Cardiac septum (tissue), 1 donor: ENCODE measurements around the gene BCDIN3D. TPM values are rescaled to one million over a fixed set of nuclear protein-coding genes. Genes with fewer than 3 reads are reported as not detected.

Experiments used
- DNase-seq: peaks from one replicate; pipeline ENCODE4 v3.0.0-alpha.2; 2020; ENCODE audit warnings: low spot score
- intact Hi-C: fragments of 100-400 bp; cut with DNase I; formaldehyde crosslinking; loops from one replicate; pipeline ENCODE4 v1.14.0; 2022
- total RNA-seq: library from RNA; stranded (reverse); fragmentation: NEBNext Ultra II Directional; extraction: Animal tissue kit (Norgen Biotek cat#: 25700); gene quantifications from one replicate; pipeline ENCODE4 v1.2.1, GENCODE V29; 2021
- donor health status: DM: no; HTN: no; CAD: no.

BCDIN3D gene
- total RNA-seq, 1 donor from 2014 or later = 2.6 TPM

DNA sequence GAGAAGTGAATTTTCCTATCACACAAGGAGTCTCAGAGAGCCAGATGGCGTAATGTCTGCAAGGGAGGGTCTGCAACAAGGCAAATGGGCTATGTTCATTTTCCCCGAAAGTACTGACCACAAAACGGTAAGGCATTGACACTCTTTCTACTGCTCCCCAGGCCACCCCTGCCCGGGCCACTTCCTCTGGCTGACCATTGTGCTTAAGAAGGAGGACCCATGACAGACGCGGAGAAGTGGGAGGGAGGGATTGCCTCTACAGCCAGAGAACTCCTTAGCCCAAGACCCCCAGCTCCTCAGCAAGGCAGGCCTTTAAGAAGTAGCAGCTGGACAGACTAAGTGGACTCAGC is 15.9 kb downstream of the BCDIN3D start:
- intact Hi-C loops = loop anchor here (2.0 kb wide), 1 partner anchor 18 kb away; no protein-coding TSS in a partner anchor
- DNase-seq = no peak

DNA sequence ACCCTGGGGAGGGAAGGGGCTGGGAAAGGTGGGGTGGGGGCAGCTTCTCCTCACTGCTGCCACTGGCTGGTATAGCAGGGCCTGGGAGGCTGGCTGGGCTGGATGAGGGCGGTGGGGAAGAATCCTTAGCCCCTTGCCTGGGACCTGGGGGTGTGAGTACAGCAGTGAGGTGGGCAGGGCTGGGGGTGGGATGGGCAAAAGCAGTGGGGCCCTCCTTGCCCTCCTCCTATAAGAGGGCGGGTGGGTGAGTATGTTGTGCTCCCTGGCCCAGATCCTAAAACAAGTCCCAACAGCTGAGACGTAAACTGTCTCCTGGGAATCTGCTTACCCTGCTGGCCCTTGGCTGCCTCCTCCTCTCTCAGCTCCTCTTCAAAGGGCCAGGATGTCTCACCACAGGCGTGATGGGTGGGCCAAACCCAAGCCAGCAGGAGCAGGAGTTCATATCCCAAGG is 16.9 kb downstream of the BCDIN3D start:
- intact Hi-C loops = loop anchor here (2.0 kb wide), 1 partner anchor 17 kb away; no protein-coding TSS in a partner anchor
- no peak for DNase-seq

DNA sequence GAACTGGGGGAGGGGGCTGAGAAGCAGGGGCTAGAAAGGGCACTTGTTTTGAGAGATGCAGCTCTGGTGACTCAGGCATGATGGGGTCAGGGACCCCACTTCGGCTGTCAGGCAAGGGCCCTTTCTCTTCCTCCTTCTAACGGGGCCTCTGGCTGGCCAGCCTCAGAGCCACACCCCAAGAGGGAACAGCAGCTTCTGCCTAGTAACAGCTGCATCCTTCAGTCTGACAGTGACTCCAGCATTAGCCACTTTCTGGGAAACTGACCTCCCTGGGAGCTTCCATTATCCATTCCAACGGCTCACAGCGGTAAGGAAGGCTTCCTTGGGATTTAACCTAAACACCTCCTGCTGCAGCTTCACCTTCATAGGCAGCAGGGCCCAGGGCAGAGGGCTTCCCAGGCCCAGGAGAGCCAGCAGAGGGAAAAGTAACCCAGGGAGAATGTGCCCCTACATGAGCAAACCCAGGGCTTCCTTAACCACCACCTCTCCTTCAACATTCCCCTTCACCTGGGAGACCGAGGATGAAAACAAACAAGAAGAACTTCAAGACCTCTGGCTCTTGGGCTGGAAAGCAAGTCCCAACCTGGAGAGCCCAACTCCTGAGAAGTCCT is 17.4 kb downstream of the BCDIN3D start:
- DNase-seq = no peak
- intact Hi-C loops = no loop called here

DNA sequence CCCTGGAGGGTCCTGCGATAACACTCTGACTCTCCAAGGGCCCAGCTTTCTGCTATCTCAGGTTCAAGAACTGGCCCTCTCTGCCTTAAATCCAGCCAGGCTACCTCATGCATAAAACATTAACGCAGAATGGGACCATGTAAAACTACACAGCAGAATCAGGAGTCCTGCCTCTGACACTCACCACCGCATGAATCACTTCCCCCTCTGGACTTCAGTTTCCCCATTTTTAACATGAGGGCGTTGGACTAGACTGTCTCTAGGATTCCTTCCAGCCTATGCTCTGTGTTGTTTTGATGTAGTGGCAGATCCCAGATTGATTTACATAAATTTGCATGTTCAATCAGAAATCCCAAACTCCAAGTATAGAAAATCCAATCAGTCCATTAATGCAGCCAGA is 18.0 kb downstream of the BCDIN3D start:
- intact Hi-C loops = no loop called here
- no peak for DNase-seq

DNA sequence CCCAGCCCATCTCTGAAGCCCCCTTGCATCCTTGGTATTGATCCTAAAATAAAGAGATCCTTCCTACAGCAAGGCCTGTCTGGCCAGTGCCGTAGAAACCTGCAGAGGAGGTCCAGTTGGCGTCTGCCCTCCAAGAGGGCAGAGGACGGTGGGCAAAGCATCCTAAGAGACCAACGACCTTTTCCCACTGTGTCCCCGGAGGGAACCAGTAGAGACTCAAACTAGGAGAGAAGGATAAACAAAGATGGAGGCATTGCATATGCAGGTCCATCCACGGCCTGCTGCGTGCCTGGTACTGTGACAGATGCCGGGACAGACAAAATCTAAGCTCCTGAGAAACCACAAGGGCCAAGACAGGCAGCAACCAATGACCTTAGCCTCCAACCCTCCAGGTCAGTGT is 18.5 kb downstream of the BCDIN3D start:
- intact Hi-C loops = no loop called here

DNA sequence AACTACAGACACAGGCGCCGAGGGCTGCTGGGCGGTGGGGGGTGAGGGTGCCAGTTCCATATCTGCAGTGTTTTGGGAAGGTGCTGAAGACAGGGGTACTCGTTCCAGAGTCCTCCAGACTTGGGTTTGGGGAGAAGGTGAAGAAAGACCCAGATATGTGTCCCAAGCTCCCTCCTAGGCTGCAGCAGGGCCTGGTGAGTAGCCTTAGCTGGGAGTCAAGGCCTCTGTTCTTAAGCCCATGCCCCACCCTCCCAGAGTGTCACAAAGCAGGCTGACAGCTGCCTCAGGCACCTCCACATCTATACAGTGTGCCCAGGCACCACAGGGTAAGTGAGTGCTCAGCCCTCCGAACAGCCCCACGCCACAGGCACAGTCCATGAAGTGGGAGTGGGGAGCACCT is 19.0 kb downstream of the BCDIN3D start:
- no peak for DNase-seq
- intact Hi-C loops = no loop called here

More for the DNA sequence above, 18.5 kb downstream of the BCDIN3D start:
- no peak for DNase-seq

DNA sequence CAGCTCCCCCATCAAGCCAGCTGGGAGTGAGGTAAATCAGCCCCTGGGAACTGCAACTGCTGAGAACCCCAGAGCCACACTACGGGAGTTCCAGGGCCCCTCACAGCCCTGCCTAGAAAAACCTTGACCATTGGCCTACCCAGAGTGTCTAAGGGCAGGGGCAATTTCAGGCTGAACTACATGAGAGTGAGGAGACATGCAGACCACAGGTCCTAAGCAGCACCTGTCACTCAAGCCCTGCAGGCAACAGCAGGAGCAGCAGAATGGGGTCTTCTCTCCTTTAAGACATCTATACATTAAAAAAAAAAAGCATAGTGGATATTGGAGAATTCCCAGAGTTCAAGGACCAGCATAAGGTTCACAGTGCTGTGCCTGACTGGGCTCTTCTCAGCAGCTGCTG is 19.6 kb downstream of the BCDIN3D start:
- intact Hi-C loops = no loop called here

DNA sequence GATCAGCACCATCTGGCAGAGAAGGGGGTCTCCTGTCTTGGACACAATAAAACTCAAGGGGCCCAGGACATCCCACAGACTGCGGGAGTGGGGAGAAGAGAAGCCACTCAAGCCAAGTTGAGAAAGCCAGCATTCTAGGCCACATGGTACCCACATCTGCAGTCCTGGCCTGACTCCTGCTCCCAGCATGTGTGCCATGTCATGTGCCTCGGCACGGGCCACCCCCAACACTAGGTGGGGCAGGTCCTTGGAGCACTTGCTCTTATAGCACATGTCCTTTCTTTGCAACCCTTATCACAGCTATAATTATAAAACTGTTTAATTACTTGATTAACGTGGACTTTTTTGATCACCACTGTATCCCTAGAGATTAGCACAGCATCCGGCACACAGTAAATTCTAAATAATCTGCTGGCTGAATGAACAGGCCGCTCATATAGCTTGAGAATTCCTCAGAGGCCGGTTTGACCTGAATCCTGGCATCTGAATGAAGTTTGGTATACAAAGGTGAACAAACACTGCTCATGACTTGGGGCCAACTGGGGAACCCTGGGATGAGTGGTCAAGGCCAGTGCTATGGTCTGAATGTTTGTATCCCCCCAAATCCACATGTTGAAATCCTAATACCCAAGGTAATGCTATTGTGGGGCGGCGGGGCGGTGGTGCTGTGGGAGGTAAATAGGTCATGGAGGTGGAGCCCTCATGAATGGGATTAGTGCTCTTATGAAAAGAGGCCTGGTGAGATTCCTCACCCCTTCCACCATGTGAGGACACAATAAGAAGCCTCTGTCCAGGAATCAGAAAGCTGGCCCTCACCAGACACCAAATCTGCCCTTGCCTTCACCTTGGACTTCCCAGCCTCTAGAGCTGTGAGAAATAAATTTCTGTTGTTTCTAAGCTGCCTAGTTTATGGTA is 21.3 kb downstream of the BCDIN3D start:
- intact Hi-C loops = no loop called here
- DNase-seq = no peak

More for the DNA sequence above, 19.6 kb downstream of the BCDIN3D start:
- no peak for DNase-seq

DNA sequence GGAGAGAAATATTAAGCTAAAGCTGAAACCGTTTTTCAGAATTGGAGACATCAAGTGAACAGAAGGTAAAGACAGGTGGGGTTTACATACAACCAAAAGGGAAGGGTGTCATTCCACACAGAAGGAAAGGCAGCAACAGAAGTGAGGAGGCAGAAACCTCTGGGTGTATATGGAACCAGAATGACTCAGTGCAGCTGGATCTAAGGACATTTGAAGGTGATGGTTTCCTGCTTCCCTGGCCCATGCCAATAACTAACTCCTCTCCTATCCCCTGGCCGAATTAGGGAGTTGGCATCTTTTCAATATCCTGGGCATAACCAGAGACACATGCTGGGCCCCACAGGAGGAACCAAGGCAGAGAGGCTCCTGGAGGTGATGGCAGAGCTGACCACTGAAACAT is 23.1 kb downstream of the BCDIN3D start:
- no peak for DNase-seq
- intact Hi-C loops = no loop called here

DNA sequence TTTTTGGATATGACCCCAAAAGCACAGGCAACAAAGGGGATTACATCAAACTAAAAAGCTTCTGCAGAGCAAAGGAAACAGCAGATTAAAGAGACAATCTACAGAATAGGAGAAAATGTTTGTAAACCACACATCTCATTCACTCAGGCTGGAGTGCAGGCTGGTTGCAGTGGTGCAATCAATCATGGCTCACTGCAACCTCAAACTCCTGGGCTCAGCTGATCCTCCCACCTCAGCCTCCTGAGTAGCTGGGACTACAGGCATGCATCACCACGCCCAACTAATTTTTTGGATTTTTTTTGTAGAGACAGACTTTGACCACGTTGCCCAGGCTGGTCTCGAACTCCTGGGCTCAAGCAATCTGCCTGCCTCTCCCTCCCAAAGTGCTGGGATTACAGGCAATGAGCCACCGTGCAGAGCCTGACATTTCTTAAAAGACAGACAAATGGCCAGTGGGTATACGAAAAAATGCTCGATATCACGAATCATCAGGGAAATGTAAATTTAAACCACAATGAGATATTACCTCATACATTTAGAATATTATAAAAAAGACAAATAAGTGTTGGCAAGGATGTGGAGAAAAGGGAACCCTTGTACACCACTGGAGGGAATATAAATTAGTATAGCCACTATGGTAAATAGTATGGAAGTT is 24.5 kb downstream of the BCDIN3D start:
- DNase-seq = no peak
- intact Hi-C loops = no loop called here

DNA sequence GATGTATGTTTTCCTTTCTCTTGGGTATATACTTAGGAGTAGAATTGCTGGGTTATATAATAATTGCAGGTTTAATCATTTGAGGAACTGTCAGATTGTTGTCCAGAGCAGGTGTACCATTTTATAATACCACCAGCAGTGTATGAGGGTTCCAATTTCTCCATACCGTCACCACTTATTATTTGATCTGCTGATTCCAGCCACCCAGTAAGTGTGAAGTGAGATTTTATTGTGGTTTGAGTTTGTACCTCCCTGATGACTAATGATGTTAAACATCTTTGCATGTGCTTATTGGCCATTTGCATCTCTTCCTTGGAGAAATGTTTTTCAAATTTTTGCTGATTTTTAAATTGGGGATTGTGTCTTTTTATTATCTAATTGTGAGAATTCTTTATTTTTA is 29.8 kb downstream of the BCDIN3D start:
- intact Hi-C loops = no loop called here
- no peak for DNase-seq

DNA sequence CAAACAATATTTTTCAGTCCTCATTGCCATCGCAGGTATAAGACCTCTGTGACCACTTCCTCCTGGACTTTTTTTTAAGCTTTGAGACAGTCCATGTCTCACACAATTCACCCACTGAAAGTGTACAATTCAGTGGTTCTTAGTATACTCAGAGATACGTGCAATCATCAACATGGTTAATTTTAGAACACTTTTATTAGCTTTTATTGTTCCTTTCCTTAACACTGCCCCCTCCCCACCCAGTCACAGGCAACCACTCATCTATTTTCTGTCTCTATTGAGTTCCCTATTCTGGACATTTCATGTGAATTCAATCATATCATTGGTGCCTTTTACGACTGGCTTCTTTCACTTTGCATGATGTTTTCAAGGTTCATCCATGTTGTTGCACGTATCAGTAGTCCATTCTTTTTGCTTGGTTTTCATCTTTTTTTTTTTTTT is 30.9 kb downstream of the BCDIN3D start:
- no peak for DNase-seq
- intact Hi-C loops = no loop called here

DNA sequence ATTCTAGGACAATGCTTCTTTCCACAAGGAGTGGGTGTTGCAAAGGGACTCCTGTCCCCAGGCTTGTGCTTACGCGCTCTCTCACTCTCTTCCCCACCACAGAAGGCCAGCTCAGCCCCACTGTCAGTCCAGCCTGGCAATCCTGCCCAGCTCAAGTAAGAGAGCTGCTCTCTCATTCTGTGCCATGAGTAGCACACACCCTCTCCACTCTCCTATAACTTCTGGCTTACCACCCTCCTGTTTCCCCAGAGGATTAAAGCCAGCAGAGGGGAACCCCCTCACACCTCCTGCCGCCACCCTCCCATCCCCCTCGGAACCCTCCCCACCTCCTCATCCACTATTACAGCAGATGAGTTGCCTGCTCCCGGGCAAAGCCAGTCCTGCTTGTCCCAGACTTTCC is 31.8 kb downstream of the BCDIN3D start:
- intact Hi-C loops = no loop called here
- DNase-seq = no peak

DNA sequence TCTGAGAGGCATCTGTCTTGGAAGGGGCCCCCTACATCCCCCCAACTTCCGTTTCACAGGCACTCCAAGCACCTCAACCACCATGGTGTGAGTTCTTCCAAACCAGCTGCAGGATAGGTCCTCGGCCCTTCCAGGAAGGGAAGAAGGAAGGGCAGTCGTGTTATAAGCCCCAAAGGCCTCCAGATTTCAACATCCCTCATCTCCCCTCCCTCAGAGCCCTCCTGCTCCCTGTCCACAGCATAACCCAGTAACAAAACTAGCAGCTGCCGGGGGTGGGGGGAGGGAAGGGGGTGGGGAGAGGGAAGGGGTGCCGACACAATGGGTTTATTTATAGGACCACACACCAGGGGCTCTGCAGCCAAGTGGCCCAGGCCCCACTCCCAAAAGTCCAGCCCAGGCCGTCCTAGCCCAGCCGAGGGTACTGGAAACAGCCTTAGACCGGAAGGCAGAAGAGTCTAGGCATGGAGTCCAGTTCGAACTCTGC is 33.0 kb downstream of the BCDIN3D start:
- intact Hi-C loops = loop anchor here (2.0 kb wide), 1 partner anchor 17 kb away; no protein-coding TSS in a partner anchor
- no peak for DNase-seq

DNA sequence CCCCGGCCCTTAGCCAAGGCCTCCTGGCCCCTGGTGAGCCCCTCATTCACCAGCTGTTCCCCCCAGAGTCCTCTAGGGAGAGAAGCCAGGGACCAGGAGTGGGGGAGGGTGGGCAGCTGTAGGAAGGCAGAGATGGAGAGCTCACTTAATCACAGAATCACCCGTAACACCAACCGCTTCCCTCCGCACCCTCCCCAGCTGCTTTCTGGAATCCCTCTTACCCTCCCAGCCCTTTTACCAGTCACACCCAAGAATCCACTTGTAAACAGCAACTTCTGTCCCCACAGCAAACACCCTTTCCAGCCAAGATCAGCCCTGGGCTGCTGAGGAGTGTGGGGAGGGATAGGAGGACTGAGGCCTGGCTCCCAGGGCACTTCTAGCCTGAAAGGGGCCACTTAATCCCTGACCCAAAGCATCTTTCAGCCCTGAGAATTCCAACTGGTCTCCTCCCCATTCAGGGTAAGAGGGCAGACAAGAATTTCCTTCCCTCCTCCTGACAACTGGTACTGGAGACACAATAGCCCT is 33.5 kb downstream of the BCDIN3D start:
- DNase-seq = no peak
- intact Hi-C loops = loop anchor here (2.0 kb wide), 1 partner anchor 17 kb away; no protein-coding TSS in a partner anchor

DNA sequence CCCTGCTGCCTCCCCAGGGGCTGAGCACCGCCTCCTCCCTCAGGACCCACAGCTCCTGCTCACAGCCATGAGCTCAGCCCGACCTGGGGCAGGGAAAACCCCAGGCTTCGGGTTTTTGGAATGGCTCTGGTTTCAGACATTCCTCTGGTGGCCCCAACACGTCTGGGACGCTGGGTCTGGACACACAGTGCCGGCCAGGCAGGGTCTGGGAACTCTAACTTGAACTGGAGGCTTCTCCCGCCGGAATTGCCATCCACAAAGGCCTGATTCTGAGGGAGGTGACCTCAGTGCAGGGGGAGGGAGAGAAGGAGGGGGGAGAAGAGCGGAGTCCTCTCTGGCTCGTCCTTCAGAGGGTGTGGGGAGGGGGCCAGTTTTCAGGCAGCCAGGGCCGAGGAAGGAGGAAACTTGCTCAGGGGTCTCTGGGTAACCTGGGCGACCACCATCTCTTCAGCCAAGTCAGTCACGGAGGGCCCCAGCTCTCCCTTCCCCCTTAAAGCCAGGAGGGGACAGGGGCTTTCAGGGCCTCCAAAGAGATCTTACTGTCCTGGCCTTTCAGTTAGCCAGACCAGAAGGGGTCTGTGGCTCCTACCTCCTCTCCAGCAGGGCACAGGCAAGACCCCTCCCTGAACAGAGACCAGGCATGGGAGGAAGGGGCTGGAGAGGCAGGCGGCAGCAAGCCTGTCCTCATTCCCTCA is 34.1 kb downstream of the BCDIN3D start:
- DNase-seq = no peak
- intact Hi-C loops = loop anchor here (2.0 kb wide), 1 partner anchor 18 kb away; no protein-coding TSS in a partner anchor

DNA sequence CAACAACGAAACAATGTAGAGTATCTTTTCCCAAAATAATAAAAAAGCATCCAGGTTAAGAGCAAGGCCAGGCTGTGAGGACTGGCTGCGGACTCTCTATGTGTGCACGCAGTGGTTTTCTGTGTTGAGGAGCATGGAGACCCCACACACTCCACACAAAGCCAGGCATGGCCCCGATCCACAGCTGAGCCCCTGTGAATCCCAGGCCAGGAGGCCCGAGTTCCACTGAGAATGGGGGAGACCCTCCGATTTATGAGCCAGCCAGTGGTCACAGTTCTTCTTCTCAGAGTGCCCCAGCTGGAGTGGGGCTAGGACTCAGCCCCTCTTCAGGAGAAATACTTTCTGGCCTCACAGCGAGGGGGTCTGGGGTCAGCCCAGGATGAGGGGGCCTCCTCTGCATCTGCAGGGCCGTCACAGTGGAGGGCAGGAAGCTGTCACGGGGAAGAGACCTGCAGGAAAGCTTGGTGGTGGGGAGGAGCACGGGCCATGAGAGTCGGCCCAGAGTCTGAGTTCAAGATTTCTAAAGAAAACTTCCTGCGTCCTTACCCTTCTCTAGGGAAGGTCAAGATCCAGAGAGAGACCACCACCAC is 34.8 kb downstream of the BCDIN3D start:
- no peak for DNase-seq
- intact Hi-C loops = loop anchor here (2.0 kb wide), 1 partner anchor 19 kb away; no protein-coding TSS in a partner anchor

DNA sequence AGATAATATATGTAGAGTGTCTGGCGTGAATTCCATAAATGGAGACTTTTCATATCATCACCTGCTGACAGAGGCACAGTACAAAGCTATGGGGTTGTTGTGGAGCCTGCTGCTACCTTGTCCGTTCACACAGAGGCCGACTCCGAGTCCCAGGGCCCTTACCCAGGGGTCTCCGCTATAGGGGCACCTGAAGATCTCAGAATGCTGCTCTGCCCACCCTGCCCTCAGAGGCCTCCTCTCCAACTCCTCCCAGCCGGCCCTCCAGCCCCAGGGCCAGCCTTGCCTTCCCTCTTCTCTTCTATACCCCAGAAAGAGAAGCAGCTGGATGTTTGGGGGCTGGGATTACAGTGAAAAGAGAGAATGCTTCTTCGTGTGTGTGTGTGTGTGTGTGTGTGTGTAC is 36.0 kb downstream of the BCDIN3D start:
- DNase-seq = no peak
- intact Hi-C loops = no loop called here

DNA sequence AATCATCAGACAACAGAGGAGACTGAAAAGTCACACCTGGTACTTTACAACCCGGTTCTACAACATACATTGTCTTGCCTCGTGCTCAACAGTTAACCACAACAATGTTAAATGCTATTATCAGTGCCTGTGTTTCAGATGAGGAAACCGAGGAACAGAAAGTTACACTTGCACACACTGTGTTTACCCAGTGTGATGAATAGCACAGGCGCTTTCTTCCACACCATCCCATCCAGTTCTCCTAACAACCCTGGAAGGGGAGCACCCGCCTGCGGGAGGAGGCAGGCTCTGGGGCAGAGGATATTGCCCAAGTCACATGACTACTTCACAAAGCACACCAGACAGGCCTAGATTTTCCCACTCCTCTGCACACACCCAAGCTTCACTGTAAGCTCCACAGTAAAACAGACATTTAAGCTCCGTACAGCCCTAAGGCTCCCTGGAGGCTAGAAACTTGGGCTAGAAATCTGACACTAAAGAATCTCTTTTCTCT is 36.5 kb downstream of the BCDIN3D start:
- intact Hi-C loops = no loop called here
- DNase-seq = no peak
